GM18870 (cell line): ENCODE data around the gene WDR1.
A peak's percentile ranks its signal among the peaks of the same experiment; 100 is the strongest.

ENCODE experiments used
- ATAC-seq: cut with Tn5 transposase; IDR thresholded peaks from one replicate; pipeline ENCODE4 v1.9.1; 2021; ENCODE audit warnings: moderate library complexity; ENCODE audit not compliant: unreplicated experiment

Gene WDR1

GRCh38 chr4:10116569-10117358 is at the start of gene WDR1:
WDR1 (minus strand) TSS chr4:10116799; CDS start chr4:10116666, 133 bp downstream.
- peak; percentile 80 for ATAC-seq

DNA sequence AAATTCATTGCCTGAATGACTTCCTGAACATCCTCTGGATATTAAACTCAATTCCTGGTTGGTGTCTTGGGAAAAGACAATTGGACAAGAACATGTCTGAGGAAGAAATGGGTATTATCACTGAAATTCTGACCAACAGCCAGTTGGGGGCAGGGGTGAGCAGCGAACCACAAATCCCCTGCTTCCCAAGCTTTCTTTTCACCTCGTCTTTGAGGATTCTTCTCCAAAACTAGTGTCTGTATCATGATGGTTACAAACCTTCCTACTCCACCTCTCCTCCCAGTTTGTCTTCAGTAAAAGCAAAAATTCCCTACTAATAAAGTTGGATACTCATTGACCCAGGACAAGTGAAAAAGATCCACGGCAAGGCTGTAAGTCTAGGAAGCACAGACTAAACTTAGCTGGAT is 48.3 kb upstream of the WDR1 start:
- ATAC-seq, result no peak

DNA sequence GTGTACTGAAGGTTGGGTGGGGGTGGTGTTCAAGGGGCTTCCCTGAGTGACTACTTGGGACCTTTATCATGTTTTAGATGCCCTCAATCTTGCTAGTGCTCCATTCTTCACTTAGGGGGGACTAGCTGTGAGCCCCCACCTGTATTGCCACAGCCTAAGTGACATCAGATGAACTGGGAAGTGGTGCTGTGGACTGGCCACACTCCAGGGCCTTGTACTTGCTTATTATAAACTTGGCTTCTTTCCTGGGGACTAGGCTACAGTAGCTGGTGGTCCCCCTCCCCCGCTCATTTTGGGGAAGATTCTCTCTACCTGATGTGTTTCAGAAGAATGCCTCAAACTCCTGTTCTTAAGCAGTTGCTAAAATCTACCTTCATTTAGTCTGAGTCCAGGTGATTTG is 46.7 kb upstream of the WDR1 start:
- no peak for ATAC-seq

DNA sequence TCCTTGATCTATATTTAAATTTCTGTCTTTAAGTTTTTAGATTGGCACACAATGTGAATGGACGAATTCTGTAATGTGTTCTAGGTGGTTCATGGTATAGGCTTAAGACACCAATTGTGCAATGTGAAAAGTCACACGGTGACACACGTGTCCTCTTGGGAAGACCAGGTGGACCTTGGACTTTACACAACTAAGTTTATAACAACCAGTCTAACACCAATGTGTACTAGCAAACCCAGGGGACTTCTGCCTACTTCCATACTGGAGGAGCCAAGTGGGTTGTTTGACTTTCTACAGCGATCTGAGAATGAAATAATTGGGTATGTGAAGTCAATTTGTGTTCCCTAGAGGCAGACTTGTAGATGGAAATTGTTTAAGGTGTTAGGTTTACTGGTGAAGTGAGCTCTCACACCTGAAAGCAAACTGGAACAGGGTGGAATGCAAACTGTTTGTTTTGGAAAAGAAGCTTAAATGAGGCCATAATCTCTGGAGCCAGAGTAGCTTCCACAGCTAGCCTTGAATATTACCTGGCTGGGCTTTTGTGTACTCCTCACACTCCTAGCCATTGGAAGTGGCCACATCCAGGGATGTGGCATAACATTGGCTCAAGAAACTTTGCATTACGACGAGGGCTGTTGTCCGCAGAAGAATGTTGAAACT is 45.9 kb upstream of the WDR1 start:
- no peak for ATAC-seq

DNA sequence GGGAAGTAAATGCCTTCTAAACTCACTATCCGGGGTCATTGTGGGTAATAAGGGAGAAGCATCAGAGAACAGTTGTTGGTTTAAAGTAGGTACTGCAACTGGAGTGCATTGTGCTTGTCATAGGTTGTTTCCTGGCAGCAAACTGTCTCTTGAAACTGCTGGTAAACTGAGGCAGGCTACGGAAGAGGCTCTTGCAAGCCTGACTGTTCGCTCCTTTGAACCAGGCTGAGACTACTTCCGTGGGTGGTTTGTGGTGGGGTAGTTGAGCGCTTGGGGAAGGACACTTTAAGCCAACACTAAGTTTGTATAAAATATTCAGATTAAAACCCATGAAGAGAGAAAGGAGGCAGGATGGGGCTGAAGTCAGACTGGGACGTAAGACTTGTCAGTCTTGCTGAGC is 45.2 kb upstream of the WDR1 start:
- no peak for ATAC-seq

DNA sequence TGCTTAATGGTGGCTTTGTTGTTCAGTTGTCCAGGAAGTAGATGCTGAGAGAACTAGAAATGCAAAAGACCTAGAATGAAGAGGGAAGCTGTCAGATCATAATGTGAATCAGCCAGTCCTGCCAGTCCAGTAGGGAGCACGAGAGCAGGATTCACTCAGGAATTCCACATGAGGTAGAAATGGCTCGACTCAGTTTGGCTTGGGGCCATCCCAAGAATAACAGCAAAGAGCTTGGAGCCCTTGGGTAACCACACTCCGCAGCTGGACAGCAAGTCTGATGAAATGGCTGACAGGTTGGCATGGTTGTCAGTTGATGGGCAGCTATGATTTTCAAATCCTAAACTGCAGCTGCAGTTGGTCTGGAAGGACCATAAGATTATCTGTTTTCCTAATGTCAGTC is 44.5 kb upstream of the WDR1 start:
- no peak for ATAC-seq

- no peak for ATAC-seq
Observed at GRCh38 chr4:10160281-10160856, 43.8 kb upstream of the WDR1 start.

- no peak for ATAC-seq
Observed at GRCh38 chr4:10159671-10160070, 43.1 kb upstream of the WDR1 start.

- no peak for ATAC-seq
Observed at GRCh38 chr4:10158333-10158942, 41.8 kb upstream of the WDR1 start.

- peak; percentile 81 for ATAC-seq
Observed at GRCh38 chr4:10157478-10158332, 41.1 kb upstream of the WDR1 start.

GRCh38 chr4:10154241-10154640 is 37.6 kb upstream of the WDR1 start:
- no peak for ATAC-seq

GRCh38 chr4:10153161-10153560 is 36.6 kb upstream of the WDR1 start:
- no peak for ATAC-seq

DNA sequence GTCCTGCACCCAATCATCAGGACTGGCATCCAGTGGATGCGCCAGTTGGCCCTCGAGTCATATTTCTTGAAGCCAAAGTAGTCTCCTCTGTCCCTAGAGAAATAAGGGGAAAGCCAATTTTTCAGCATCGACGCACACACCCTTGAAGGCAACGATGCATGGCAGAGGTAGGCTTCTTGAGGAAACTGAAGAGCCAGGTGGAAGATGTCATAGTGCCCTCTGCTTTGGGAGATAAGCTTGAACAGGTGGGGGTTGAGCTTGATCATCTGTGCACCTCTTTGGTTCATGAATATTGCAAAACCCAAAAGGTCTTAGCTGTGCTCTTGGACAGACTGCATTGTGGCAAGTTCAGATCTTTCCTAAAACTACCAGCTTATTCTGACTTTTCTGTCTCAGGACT is 34.6 kb upstream of the WDR1 start:
- ATAC-seq, result peak; percentile 65

DNA sequence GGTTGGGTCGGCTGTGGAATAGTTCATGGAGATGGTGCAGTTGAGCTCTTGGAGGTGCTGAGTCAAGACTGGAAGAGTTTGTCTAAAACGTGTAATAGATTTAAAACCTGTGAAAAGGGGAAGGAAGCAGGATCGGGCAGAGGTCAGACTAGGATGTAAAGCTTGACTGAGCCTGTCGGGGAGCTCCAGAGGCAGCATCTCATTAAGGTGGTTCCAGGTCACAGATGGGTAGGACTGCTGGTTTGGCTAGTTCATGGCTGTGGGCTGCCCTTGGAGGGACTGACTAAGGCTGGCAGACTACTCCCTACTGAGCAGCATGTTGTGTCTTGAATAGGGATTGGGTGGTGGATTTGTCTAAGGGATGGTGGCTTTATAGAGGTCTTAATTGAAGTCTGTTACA is 28.4 kb upstream of the WDR1 start:
- ATAC-seq, result no peak

- no peak for ATAC-seq
Observed at GRCh38 chr4:10144479-10144878, 27.9 kb upstream of the WDR1 start.

DNA sequence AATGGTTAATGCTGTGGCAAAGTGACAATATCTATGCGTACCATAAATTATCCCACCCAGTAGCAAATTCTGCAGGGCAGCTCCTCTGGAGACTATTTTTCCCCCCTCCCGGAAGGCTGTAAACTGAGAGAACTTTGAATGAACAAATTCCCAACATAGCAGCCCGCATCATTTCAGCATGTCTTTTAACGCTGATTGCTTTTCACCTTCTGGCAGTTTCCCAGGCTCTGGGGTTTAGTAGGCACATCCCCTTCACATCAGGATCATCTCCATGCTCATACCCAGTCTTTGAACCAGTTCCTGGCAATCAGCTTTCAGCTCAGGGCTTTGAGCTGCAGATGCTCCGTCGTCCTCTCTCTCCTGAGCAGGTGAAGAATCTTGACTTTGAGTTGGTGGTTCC is 26.6 kb upstream of the WDR1 start:
- no peak for ATAC-seq

- no peak for ATAC-seq
Observed at GRCh38 chr4:10140866-10141759, 24.5 kb upstream of the WDR1 start.

DNA sequence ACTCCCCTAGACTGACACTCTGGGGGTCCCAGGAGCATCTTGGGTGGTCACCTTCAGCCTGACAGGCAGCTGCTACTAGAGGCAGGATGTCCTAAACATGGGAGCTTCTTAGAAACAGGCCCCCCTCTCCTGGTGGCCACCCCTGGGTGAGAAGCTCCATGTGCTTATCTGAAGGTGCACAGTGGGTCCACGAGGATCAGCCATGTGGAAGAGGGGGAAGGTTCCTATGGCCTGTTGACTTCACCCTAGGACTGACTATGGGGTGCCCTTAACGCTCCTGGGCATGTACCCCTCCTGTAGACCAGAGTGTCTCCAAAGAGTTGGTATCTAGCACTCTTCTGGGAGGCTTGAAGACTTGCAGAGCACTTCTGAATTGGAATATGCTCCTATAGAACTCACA is 22.9 kb upstream of the WDR1 start:
- ATAC-seq, result no peak

DNA sequence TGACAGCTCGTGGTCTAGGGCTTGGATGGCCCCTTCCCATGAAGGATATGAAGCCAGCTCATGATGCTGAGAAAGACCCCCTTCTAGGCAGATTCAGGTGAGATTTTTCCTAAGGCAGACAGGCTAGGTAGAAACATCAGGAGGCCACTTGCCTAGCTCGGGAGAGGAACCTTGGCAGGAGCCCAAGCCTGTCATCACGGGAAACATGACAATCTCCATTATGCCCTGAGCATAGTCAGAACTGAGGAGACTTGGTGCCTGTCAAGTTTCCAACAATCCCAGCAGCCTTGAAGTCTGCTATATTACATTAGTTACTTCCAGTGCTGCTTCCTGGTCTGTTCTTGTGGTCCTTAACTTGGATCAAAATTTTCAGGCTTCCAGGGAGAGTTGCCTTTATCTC is 18.7 kb upstream of the WDR1 start:
- no peak for ATAC-seq

DNA sequence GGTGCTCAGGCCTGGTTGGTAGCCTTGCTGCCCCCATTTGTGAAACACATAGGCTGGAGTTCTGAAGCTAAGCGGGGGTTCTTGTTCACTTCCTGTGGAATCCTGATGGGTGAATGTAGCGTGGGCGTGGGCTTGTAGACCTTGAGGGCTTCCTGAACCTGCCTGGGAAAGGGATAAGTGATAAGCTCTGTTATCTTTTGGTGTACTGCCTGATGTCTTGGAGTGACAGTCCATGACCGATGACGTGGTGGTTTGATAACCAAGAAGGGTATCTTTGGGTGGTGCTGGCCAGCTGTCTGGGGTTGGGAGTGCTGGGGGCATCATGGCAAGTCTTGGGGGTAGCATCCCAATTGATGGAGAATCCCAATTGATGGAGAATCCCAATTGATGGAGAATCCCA is 17.5 kb upstream of the WDR1 start:
- ATAC-seq, result no peak
